Neural crest cell (in vitro differentiated cells): ENCODE results near the gene AVPR1B. TPM values are rescaled to one million over a fixed set of nuclear protein-coding genes. Genes with fewer than 3 reads are reported as not detected.
A peak's percentile ranks its signal among the peaks of the same experiment; 100 is the strongest.

Experiments used
- DNase-seq: peaks from one replicate; pipeline ENCODE4 v3.0.0; 2021; ENCODE audit warnings: low read depth, mixed read lengths, low spot score
- H3K27ac Mint-ChIP-seq: one replicate; pipeline ENCODE4 v1.8.0; 2021; ENCODE audit warnings: mild to moderate bottlenecking, mixed read lengths; ENCODE audit not compliant: unreplicated experiment
- H3K27me3 Mint-ChIP-seq: 2 replicates; pipeline ENCODE4 v1.8.0; 2021; ENCODE audit warnings: low read depth, mild to moderate bottlenecking, mixed read lengths
- H3K36me3 Mint-ChIP-seq: 2 replicates; pipeline ENCODE4 v1.8.0; 2021; ENCODE audit warnings: low read depth, mild to moderate bottlenecking, mixed read lengths
- H3K4me1 Mint-ChIP-seq: 2 replicates; pipeline ENCODE4 v1.8.0; 2021; ENCODE audit warnings: mixed read lengths
- H3K4me3 Mint-ChIP-seq: one replicate; pipeline ENCODE4 v1.8.0; 2021; ENCODE audit warnings: mild to moderate bottlenecking, mixed read lengths
- H3K9me3 Mint-ChIP-seq: 2 replicates; pipeline ENCODE4 v1.8.0; 2021; ENCODE audit warnings: mixed read lengths
- total RNA-seq: library from RNA; stranded (reverse); gene quantifications from 2 replicates; pipeline ENCODE4 v1.2.1, GENCODE V29; 2021
- TF ChIP-seq, protein P1 (sequence below): fragments of 200-600 bp; sonication (generic); conservative IDR thresholded peaks from 2 replicates; pipeline ENCODE4 v1.5.0; 2021; ENCODE audit warnings: antibody characterized with exemption, mild to moderate bottlenecking

The AVPR1B gene
- total RNA-seq, 1 donor from 2014 or later, result not detected

DNA sequence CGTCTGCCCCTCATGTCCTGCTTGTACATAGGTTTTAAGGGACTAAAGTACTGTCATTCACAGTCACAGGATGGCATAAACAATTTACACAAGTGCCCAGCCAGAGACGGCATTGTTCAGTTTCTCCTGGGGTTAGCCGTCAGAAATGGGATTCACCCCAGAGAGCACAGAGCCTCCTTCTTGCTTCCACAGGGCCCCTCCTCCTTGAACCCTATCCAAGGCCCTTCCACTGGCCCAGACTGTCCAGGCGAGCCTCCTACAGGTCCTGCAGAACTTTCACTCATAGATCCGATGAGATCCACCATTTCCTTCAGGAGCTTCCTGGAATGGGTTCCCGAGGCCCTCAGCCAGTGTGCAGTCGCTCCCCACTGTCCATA, 10.0 kb downstream of the AVPR1B start:
- H3K4me1 Mint-ChIP-seq, result peaks cover 10% of the 10 kb centered on the region
- H3K9me3 Mint-ChIP-seq, result no peaks in the 10 kb centered on the region
- no peaks in the 10 kb centered on the region for H3K27me3 Mint-ChIP-seq
- DNase-seq, result no peak
- H3K36me3 Mint-ChIP-seq, result no peaks in the 10 kb centered on the region
- H3K4me3 Mint-ChIP-seq, result no peak overlapping the region
- TF ChIP-seq, protein P1, sequence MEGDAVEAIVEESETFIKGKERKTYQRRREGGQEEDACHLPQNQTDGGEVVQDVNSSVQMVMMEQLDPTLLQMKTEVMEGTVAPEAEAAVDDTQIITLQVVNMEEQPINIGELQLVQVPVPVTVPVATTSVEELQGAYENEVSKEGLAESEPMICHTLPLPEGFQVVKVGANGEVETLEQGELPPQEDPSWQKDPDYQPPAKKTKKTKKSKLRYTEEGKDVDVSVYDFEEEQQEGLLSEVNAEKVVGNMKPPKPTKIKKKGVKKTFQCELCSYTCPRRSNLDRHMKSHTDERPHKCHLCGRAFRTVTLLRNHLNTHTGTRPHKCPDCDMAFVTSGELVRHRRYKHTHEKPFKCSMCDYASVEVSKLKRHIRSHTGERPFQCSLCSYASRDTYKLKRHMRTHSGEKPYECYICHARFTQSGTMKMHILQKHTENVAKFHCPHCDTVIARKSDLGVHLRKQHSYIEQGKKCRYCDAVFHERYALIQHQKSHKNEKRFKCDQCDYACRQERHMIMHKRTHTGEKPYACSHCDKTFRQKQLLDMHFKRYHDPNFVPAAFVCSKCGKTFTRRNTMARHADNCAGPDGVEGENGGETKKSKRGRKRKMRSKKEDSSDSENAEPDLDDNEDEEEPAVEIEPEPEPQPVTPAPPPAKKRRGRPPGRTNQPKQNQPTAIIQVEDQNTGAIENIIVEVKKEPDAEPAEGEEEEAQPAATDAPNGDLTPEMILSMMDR, result no peak
- no peak overlapping the region for H3K27ac Mint-ChIP-seq

DNA sequence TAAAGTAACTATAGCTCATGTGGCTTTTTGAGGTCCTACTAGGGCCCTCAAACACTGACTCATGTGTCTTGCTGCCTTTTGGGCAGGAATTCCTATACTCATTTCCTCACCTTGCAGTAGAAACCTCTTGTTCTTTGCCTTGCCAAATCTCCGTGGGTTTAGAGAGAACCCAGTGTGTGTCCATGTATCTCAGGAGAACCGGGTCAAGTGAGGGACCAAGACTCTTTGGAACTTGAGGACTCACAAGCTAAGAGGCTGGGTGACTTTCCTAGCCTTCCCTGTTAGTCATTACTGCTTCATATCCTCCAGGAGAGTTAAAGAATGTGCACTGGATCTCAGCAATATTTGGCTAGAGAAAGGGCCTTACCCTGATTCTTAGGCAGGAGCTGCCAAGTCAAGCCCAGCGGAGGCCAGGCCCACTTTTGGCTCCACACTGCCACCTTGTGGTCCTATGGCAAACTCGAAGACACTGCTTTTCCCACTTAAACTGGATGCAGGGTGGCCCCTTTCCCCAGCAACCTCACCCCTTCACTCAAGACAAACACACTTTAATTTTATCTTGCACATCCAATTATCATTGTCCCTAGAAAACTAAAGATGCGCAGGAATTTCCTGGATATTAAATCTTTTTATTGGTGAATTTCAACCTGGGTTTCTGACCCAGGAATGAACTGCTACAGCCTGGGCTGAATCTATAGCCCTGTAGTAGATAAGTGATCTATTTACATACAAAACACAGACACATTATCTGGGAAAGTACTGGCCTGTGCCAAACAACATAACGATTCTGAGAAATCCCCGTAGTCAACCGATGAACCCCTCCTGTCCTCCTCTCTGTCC, 10.6 kb downstream of the AVPR1B start:
- peaks cover 10% of the 10 kb centered on the region for H3K4me1 Mint-ChIP-seq
- TF ChIP-seq, protein P1, result peak; percentile 93
- no peaks in the 10 kb centered on the region for H3K36me3 Mint-ChIP-seq
- H3K27me3 Mint-ChIP-seq, result no peaks in the 10 kb centered on the region
- DNase-seq, result peak; percentile 88
- H3K9me3 Mint-ChIP-seq, result no peaks in the 10 kb centered on the region
- no peak overlapping the region for H3K27ac Mint-ChIP-seq
- H3K4me3 Mint-ChIP-seq, result no peak overlapping the region

DNA sequence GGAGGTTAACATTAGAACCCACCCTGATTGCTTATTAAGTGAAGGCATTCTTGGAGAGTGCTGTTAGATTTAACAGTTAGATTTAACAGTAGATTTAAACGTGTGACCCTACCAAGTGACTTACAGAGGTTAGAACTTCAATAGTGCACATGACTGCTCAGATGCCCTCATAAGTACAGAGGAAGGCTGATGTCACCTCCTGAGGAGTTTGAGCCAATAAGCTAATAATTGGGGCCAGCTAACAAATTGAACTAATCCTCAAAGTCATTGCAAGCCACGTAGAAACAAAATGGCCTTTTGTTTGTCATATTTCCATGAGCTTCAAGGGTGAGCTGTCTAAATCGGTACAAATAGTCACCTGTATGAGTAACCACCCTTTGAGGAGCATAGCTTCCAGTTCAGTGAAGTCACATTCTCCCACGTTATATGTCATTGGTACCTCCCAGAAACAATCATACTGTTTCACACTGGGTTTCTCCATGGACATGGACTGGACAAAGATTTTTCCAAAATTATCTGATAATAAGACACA, 11.7 kb downstream of the AVPR1B start:
- no peak for DNase-seq
- H3K27ac Mint-ChIP-seq, result no peak overlapping the region

DNA sequence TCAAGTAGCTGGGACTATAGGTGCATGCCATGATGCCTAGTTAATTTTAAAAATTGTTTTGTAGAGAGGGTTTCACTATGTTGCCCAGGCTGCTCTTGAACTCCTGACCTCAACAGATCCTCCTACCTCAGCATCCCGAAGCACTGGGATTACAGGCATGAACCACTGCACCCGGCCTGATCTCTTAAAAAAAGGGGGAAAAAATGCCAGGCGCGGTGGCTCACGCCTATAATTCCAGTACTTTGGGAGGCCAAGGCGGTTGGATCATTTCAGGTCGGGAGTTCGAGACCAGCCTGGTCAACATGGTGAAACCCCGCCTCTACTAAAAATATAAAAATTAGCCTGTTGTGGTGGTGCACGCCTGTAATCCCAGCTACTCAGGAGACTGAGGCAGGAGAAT, 13.2 kb downstream of the AVPR1B start:
- H3K27me3 Mint-ChIP-seq, result no peaks in the 10 kb centered on the region
- no peak for DNase-seq
- H3K4me1 Mint-ChIP-seq, result peaks cover 10% of the 10 kb centered on the region
- no peaks in the 10 kb centered on the region for H3K9me3 Mint-ChIP-seq
- no peak overlapping the region for H3K4me3 Mint-ChIP-seq
- no peaks in the 10 kb centered on the region for H3K36me3 Mint-ChIP-seq
- no peak overlapping the region for H3K27ac Mint-ChIP-seq
- TF ChIP-seq, protein P1, result no peak

More for the DNA sequence above, 11.7 kb downstream of the AVPR1B start:
- H3K27me3 Mint-ChIP-seq, result no peaks in the 10 kb centered on the region
- TF ChIP-seq, protein P1, result no peak
- no peaks in the 10 kb centered on the region for H3K9me3 Mint-ChIP-seq
- H3K4me3 Mint-ChIP-seq, result no peak overlapping the region
- no peaks in the 10 kb centered on the region for H3K36me3 Mint-ChIP-seq
- peaks cover 10% of the 10 kb centered on the region for H3K4me1 Mint-ChIP-seq

DNA sequence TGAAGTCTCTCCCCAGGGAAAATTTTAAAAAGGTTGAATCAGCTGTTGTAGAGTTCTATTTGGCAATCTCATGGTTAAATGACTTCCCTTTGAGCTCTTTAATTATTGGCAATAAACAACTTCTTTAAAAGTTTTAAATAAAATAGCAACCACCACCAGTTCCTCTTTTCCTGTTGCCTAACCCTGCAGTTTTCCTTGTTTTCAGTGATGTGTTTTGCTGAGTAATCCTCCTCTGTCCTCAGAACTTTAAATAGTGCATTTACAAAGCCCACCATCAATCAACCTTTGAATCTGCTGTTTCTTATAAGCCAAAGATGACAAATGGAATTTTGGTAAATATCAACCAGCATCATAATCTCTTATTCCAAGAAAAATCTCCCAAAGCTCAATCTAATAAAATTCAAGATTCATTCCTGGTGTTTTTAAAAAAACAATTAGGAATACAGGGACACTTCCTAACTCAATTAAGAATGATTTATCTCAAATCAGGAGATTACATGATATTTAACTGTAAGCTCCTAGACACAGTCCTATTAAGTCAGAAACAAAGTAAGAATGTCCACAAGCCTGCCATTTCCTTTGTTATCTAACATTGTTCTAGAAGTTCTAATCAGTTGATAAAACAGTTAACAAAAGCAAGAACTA, 14.8 kb downstream of the AVPR1B start:
- Mint-ChIP-seq H3K36me3 (no peaks in the 10 kb centered on the region), H3K9me3 (no peaks in the 10 kb centered on the region), H3K27ac (no peak overlapping the region), H3K4me1 (peaks cover 10% of the 10 kb centered on the region), H3K4me3 (no peak overlapping the region), H3K27me3 (no peaks in the 10 kb centered on the region)
- no peak for DNase-seq
- TF ChIP-seq, protein P1, result no peak
